Measurements from ENCODE around the gene PLEKHA4.

PLEKHA4 gene

DNA sequence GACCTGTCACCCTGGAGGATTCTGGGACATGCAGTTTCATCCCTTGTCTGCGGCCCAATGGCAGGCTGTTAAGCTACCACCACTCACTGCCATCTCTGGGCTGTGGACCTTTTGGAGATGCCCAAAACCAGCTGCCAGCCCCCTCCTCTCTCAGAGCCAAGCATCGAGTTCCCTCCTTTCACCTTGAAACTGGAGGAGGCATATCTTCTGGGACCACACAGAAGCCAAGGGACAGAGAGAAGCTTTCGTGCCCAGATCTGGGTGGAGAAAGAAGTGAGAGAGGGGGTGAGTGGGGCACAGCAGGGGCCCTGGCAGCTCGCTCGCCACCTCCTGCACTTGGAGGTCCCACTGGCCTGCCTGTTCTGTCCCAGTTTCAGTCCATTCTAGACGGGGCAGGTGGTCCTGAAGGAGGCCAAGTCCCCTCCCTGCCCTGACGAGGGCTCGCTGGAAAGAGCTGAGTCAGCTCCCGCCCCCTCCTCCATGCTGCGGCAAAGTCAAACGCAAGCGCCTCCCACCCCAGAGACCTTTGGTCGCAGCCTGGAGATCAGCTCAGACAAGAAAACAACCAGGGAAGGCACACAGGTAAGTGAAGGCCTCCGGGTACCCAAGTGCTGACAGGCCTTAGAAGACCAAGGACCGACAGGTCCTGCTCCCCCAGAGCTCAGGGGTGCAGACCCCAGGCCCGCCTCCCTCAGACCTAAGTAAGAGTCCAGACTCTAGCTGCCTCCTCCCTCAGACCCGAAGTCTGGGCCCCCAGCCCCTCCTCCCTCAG lies 61.4 kb downstream of the PLEKHA4 start:
- H3K4me3 ChIP-seq: no peak overlapping the region
- H3K9ac ChIP-seq (ENCODE audit: insufficient read length): no peak overlapping the region
- H3K9me3 ChIP-seq (ENCODE audit: low read depth, low read length): no peaks in the 10 kb centered on the region
- H3K27ac ChIP-seq: peak overlapping the region; percentile 35; the same call in 1 of the 2 replicates
- no peaks in the 10 kb centered on the region for H3K36me3 ChIP-seq (ENCODE audit: insufficient read depth, low read length)
- DNase-seq (ENCODE audit: low read depth, low spot score): peak; percentile 24
- TF ChIP-seq FOXP2 (optimal IDR thresholded peaks at IDR 0.05; ENCODE audit: control extremely low read depth, extremely low read length, insufficient read depth) (no peak), EZH2 (IDR thresholded peaks at IDR 0.05) (no peak), POLR2AphosphoS5 (IDR thresholded peaks at IDR 0.05; ENCODE audit: borderline replicate concordance, low read depth, low read length) (no peak)

DNA sequence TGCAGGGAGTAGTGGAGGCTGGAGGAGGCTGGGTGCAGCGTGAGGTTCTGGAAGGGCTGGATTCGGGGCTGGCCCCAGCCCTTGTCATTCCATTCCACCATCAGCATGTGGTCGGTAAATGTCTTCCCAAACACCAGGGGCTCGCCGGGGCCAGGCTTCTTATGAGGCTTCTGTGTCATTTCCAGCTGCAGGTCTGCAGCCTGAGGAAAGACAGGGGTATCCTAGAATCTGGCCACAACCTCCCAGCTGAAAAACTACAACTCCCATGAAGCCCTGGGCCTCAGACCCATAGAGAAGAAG lies 61.9 kb downstream of the PLEKHA4 start:
- DNase-seq (ENCODE audit: low read depth, low spot score): no peak
- no peak overlapping the region for H3K9ac ChIP-seq (ENCODE audit: insufficient read length)

DNA sequence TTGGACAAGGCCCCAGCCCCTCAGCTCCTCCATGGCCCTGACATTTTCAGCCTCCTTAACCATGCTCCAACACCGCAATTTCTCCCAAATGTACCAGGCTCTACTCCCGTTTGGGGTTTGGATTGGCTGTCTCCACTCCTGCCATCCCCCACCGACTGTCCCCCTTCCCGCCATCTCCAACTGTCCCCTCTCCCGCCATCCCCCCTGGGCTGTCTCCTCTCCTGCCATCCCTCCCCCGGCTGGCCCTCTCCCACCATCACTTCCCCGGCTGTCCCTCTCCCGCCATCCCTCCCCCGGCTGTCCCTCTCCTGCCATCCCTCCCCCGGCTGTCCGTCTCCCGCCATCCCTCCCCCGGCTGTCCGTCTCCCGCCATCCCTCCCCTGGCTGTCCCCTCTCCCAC lies 63.0 kb downstream of the PLEKHA4 start:
- no peak for TF ChIP-seq FOXP2 (optimal IDR thresholded peaks at IDR 0.05; ENCODE audit: control extremely low read depth, extremely low read length, insufficient read depth)
- no peak for TF ChIP-seq POLR2AphosphoS5 (IDR thresholded peaks at IDR 0.05; ENCODE audit: borderline replicate concordance, low read depth, low read length)
- TF ChIP-seq EZH2 (IDR thresholded peaks at IDR 0.05): no peak
- no peak overlapping the region for H3K27ac ChIP-seq
- no peaks in the 10 kb centered on the region for H3K36me3 ChIP-seq (ENCODE audit: insufficient read depth, low read length)
- H3K9ac ChIP-seq (ENCODE audit: insufficient read length): no peak overlapping the region
- H3K4me3 ChIP-seq: no peak overlapping the region
- no peak for DNase-seq (ENCODE audit: low read depth, low spot score)
- no peaks in the 10 kb centered on the region for H3K9me3 ChIP-seq (ENCODE audit: low read depth, low read length)

More for the DNA sequence above, 61.9 kb downstream of the PLEKHA4 start:
- Histone ChIP-seq H3K4me3 (no peak overlapping the region), H3K9me3 (ENCODE audit: low read depth, low read length) (no peaks in the 10 kb centered on the region), H3K36me3 (ENCODE audit: insufficient read depth, low read length) (no peaks in the 10 kb centered on the region), H3K27ac (no peak overlapping the region)
- TF ChIP-seq EZH2 (IDR thresholded peaks at IDR 0.05): no peak
- no peak for TF ChIP-seq POLR2AphosphoS5 (IDR thresholded peaks at IDR 0.05; ENCODE audit: borderline replicate concordance, low read depth, low read length)
- TF ChIP-seq FOXP2 (optimal IDR thresholded peaks at IDR 0.05; ENCODE audit: control extremely low read depth, extremely low read length, insufficient read depth): no peak

DNA sequence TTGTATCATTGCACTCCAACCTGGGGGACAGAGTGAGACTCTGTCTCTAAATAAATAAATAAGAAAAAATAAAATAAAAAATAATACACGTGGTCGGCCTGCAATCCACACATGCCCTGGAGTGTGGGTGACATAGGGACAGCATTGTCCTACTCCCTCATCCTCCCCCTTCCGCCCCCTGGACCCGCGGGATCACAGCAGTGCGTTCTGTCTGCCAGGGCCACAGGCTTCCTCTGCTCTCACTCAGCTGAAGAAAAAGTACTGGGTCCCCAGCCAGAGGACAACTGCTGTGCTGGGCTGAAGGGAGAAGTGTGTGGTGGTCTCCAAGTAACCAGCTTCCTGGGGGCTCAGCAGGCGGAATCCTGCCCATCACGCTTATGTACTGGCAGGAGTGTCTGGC lies 63.9 kb downstream of the PLEKHA4 start:
- Histone ChIP-seq H3K36me3 (ENCODE audit: insufficient read depth, low read length) (no peaks in the 10 kb centered on the region), H3K9me3 (ENCODE audit: low read depth, low read length) (no peaks in the 10 kb centered on the region), H3K4me3 (no peak overlapping the region), H3K27ac (no peak overlapping the region), H3K9ac (ENCODE audit: insufficient read length) (no peak overlapping the region)
- DNase-seq (ENCODE audit: low read depth, low spot score): no peak
- TF ChIP-seq FOXP2 (optimal IDR thresholded peaks at IDR 0.05; ENCODE audit: control extremely low read depth, extremely low read length, insufficient read depth): no peak
- TF ChIP-seq EZH2 (IDR thresholded peaks at IDR 0.05): no peak
- TF ChIP-seq POLR2AphosphoS5 (IDR thresholded peaks at IDR 0.05; ENCODE audit: borderline replicate concordance, low read depth, low read length): no peak

DNA sequence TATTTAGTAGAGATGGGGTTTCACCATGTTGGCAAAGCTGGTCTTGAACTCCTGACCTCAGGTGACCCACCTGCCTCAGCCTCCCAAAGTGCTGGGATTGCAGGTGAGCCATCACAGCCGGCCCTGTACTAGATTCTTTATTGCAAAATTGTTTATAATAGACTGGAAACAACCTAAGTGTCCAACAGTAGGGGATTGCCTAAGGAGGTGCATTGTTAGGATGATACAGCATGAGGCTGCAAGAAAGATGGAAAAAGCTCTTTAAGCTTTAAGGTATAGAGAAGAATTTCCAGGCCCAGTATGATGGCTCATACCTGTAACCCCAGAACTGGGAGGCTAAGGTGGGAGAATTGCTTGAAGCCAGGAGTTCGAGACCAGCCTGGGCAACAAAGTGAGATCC lies 65.8 kb downstream of the PLEKHA4 start:
- Histone ChIP-seq H3K27ac (no peak overlapping the region), H3K36me3 (ENCODE audit: insufficient read depth, low read length) (no peaks in the 10 kb centered on the region), H3K9me3 (ENCODE audit: low read depth, low read length) (no peaks in the 10 kb centered on the region), H3K4me3 (no peak overlapping the region), H3K9ac (ENCODE audit: insufficient read length) (no peak overlapping the region)
- TF ChIP-seq POLR2AphosphoS5 (IDR thresholded peaks at IDR 0.05; ENCODE audit: borderline replicate concordance, low read depth, low read length) (no peak), FOXP2 (optimal IDR thresholded peaks at IDR 0.05; ENCODE audit: control extremely low read depth, extremely low read length, insufficient read depth) (no peak), EZH2 (IDR thresholded peaks at IDR 0.05) (no peak)
- DNase-seq (ENCODE audit: low read depth, low spot score): no peak

DNA sequence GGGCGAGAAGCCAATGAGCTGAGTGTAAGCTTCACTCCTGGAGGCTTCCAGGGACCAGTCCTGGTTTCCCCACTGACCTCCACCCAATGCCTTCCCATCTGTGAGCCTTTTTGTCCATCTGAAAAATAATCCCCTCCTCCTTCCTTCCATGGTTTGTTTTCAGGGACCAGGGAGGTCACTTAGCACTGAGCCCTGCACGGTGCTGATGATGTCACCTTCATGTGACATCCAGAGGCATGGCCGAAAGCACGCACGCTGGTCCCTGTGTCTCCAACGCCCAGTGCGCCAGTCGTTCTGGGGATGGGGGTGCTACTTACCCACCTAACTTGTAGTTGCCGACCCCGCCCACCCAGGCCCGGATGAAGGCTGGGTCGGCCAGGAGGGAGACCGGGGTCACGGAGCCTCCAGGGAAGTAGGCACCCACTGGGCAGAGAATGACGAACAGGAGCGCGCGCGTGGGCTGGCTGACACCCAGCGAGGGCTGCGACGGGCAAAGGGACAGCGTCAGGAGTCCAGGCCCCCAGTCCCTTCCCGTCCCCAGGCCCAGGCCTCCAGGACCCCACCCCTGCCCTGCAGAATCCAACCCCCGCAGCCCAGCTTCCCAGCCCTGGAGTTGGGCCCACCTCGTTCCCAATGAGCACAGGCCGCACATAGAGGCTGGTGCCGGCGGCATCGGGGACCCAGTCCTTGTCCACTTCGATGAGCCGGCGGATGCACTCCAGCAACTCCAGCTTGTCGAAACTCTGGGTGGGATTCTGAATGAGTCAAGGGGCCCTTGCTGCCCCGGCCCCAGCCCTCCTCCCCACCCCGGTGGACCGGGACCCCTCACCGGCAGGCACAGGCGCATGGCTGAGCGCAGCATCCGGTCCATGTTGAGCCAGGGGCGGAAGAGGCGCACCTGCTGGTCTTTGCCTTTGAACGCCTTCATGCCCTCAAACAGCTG lies 68.8 kb downstream of the PLEKHA4 start:
- DNase-seq (ENCODE audit: low read depth, low spot score): no peak
- Histone ChIP-seq H3K27ac (no peak overlapping the region), H3K9me3 (ENCODE audit: low read depth, low read length) (no peaks in the 10 kb centered on the region), H3K4me3 (no peak overlapping the region), H3K36me3 (ENCODE audit: insufficient read depth, low read length) (no peaks in the 10 kb centered on the region), H3K9ac (ENCODE audit: insufficient read length) (no peak overlapping the region)
- TF ChIP-seq FOXP2 (optimal IDR thresholded peaks at IDR 0.05; ENCODE audit: control extremely low read depth, extremely low read length, insufficient read depth): no peak
- TF ChIP-seq EZH2 (IDR thresholded peaks at IDR 0.05): no peak
- no peak for TF ChIP-seq POLR2AphosphoS5 (IDR thresholded peaks at IDR 0.05; ENCODE audit: borderline replicate concordance, low read depth, low read length)

DNA sequence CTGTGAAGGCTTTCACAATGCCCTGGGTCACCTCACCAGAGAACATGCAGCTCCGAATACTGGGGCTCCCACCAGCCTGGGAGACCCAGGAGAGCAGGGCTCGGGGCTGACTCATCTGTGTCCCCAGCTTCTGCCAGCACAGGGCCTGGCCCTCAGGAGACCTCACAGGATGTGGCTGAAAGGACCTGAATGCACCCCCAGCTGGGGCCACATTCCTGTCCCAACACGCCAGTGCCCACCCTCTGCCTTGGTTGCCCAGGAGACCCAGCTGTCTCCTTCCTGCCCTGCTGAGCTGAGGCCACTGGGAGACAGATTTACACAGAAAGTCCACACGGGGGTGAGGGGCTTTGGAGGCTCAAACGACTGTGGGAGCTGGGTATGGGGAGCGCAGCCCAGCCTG lies 69.5 kb downstream of the PLEKHA4 start:
- Histone ChIP-seq H3K4me3 (no peak overlapping the region), H3K27ac (no peak overlapping the region), H3K9ac (ENCODE audit: insufficient read length) (no peak overlapping the region), H3K9me3 (ENCODE audit: low read depth, low read length) (no peaks in the 10 kb centered on the region), H3K36me3 (ENCODE audit: insufficient read depth, low read length) (no peaks in the 10 kb centered on the region)
- DNase-seq (ENCODE audit: low read depth, low spot score): no peak
- TF ChIP-seq FOXP2 (optimal IDR thresholded peaks at IDR 0.05; ENCODE audit: control extremely low read depth, extremely low read length, insufficient read depth): no peak
- no peak for TF ChIP-seq POLR2AphosphoS5 (IDR thresholded peaks at IDR 0.05; ENCODE audit: borderline replicate concordance, low read depth, low read length)
- TF ChIP-seq EZH2 (IDR thresholded peaks at IDR 0.05): no peak

DNA sequence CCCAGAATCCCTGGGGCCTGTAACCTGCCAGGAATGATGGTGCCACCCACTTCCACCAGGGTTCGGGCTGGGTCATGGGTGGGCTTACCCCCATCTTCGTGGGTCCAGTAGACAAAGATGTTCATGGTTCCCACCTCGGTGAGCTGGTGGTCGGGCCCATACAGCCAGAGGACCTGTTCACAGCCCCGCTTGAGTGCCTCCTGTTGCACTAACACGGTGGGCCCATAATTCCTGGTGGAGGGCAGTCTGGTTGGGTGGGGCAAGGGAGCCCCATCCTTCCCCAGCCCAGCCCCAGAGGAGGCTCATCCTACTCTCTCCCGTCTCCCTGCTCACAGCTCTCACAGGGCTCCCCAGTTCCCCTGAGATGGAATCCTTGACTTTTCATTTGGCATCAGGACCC lies 71.3 kb downstream of the PLEKHA4 start:
- Histone ChIP-seq H3K27ac (no peak overlapping the region; the same call in 1 of the 2 replicates), H3K36me3 (ENCODE audit: insufficient read depth, low read length) (no peaks in the 10 kb centered on the region), H3K4me3 (no peak overlapping the region), H3K9me3 (ENCODE audit: low read depth, low read length) (no peaks in the 10 kb centered on the region), H3K9ac (ENCODE audit: insufficient read length) (no peak overlapping the region)
- DNase-seq (ENCODE audit: low read depth, low spot score): no peak
- no peak for TF ChIP-seq EZH2 (IDR thresholded peaks at IDR 0.05)
- no peak for TF ChIP-seq FOXP2 (optimal IDR thresholded peaks at IDR 0.05; ENCODE audit: control extremely low read depth, extremely low read length, insufficient read depth)
- TF ChIP-seq POLR2AphosphoS5 (IDR thresholded peaks at IDR 0.05; ENCODE audit: borderline replicate concordance, low read depth, low read length): no peak
